Left colon (tissue), 2 donors: ENCODE data around the gene SENP6. TPM values are rescaled to one million over a fixed set of nuclear protein-coding genes. Genes with fewer than 3 reads are reported as not detected.

Experiments used
- ATAC-seq: fragments of 200-7000 bp; cut with Tn5 transposase; one replicate; pipeline ENCODE4 v1.9.1; 2020; ENCODE audit warnings: mild to moderate bottlenecking, moderate library complexity
- DNase-seq, 2 donors: peaks; one replicate each; pipeline ENCODE4 v3.0.0-alpha.2; 2020
- intact Hi-C, 2 donors: fragments of 100-400 bp; cut with DNase I in 1 of 2; cut with micrococcal nuclease in 1 of 2; formaldehyde crosslinking; loops; one replicate each; pipeline versions ENCODE4 v1.11.2 to v1.14.0; 2022; cut with DNase I, micrococcal nuclease
- total RNA-seq, 2 donors: library from RNA; stranded (reverse); fragmentation: NEBNext Ultra II Directional; extraction: Animal tissue kit (Norgen Biotek cat#: 25700); gene quantifications; one replicate each; pipeline ENCODE4 v1.2.1, GENCODE V29; 2021
- donor health status: DM: no; HTN: no; CAD: no.
- donor health status: DM: yes; HTN: yes; CAD: no.

Gene SENP6
- total RNA-seq, 2 donors from 2014 or later = 65.6 to 73.9 TPM

DNA sequence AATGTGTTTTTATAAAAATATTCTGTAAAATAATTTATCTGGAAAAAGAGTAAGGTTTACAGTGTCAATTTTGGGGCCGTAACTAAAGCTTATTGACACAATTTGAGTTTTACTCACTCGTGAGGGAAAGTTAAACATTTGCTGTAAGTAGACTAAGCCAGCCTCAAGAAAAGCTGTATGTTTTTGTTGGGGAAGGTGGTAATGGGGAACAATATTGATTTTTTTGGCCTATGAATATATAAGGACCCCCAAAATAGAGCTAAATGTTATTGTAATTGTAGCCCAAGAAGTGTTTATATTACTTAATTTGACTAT, 1.4 kb downstream of the SENP6 start:
- ATAC-seq (no peak), DNase-seq (no peak)
- intact Hi-C loops = no loop called here

GRCh38 chr6:75604294-75604693, 2.6 kb downstream of the SENP6 start:
- DNase-seq = no peak
- no peak for ATAC-seq
- intact Hi-C loops = no loop called here

DNA sequence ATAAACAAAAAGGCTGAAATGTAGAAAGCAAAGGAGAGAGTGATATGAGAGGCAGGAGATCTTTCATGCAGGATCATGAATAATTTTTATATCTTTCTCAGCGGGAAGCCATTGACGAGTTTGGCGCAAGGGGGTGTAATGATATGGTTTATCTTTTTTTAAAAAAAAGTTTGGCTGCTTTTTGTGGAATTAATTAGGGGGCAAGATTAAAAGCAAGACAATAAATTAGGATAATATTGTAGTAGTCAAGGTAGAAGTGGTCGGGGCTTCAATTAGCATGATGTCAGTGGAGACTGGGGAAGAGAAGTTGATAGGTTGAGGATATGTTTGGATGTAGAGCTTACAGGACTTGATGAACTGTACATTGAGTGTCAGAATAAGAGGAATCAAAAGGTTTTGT, 4.0 kb downstream of the SENP6 start:
- ATAC-seq (no peak), DNase-seq (no peak)
- intact Hi-C loops = no loop called here

DNA sequence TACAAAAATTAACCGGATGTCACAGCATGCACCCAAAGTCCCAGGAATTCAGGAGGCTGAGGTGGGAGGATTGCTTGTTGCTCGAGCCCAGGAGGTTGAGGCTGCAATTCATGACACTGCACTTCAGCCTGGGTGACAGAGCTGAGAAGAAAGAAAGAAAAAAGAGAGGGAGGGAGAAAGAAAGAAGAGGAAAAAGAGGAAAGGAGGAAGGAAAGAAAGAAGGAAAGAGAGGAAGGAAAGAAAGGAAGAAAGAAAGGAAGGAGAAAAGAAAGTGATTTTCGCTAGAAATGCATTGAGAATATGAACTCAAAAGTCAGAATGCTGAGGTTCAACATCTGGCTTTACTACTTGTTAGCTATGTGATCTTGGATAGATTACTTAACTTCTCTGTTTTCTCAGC, 6.6 kb downstream of the SENP6 start:
- DNase-seq = no peak
- intact Hi-C loops = no loop called here
- ATAC-seq = no peak

DNA sequence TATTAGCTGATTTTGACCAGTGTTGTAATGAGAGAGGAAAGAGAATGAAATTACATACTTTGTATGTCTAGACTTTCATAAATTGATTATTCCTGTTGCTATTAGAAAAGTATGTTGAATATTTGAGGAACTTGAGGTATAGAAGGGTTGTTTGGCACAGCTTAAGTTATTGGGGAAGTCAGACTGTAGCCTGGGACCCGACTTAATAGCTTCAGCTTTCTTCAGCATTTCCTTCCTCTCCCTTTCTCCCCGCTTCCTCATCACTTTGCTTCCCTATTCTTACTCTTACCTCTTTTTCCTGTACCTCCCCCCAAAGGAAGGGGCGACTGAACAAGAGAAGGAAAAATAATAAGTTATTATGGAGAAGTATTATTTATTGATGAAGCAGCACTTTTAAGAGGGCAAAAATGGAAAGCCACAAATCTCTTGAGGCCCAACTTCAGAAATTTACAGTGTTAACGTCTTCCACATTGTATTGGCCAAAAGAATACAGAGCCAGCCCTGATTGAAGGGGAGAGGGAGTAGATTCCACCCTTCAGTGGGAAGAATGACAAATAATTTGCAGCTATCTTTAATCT, 7.4 kb downstream of the SENP6 start:
- intact Hi-C loops = no loop called here
- ATAC-seq = no peak
- no peak for DNase-seq

- DNase-seq = no peak
- ATAC-seq = no peak
- intact Hi-C loops = no loop called here
Observed at GRCh38 chr6:75609639-75610590, 8.2 kb downstream of the SENP6 start.

DNA sequence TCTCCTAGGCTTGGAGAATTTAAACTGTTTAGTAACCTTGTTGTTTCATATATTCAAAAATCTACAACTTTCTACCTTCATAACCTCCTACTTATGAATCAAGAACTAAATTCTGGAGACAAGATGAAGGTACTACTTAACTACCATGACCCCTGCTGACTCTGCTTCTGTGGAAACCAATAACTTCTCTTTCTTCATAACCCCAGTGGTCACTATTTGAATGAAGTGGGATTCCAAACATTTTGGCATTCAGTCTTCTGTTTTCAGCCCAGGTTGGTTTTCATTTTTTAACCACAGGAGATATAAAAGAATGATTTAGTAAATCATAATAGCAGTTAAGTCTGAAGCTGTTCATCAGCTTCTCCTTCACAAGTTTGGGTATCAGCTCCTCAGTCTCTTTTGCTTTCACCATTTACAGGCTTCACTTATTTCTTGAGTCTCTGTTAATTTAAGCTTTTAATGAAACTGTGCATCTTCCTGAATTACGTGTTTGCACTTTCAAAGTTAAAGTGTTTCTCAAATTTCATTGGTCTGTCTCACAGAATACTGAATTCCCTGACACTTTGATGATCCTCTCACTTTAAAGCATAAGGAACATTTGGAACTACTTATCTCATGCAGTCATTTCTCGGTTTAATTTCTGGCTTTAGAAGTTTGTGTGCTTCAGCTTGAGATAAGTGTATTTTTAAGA, 9.5 kb downstream of the SENP6 start:
- ATAC-seq (no peak), DNase-seq (no peak)
- intact Hi-C loops = no loop called here

DNA sequence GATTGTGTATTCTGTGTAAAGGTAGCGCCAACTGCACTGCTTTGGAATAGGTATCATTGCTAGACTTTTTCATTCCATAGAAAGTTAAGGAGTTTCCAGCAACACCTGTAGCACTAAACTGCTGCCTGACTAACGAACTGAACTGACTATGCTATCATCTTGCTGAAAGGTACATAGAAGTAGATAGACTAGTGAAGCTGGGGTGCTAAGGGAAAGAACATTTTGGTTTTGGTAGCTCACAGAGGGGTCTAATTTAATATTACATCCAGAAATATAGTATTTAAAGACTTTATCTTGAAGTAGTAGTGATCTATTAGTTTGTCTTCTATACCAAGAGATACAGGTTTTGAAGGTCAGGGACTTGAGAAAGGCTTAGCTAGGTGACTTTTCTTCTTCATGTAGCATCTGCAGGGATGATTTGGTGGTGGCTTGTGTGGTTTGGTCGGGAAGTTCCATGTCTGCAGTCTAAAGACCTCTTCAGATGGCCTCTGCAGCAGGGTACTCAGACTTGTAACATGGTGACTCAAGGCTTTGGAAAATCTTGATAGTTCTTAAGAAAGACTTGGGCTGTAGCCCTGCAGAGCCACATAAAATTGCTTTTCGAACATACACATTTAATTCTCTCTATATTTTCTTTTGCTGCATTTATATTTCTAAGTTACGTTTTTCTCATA, 10.2 kb downstream of the SENP6 start:
- no peak for ATAC-seq

GRCh38 chr6:75612434-75612833, 10.8 kb downstream of the SENP6 start:
- intact Hi-C loops = no loop called here
- no peak for ATAC-seq
- DNase-seq = no peak

More for the DNA sequence above, 10.2 kb downstream of the SENP6 start:
- intact Hi-C loops = no loop called here
- no peak for DNase-seq

DNA sequence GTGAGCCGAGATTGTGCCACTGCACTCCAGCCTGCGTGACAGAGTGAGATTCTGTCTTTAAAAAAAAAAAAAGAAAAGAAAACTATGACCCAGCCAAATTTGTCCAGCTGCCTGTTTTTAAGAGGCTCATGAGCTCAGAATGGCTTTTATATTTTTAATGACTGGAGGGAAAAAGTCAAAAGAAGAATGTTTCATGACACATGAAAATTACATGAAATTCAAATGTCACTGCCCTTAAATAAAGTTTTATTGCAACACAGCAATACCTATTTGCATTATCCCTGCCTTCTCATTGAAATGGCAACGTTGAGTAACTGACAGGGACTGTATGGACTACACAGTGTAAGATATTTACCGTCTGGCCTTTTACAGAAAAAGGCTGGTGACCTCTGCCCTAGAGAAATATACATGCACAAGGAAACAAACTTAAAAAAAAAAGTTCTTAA, 11.4 kb downstream of the SENP6 start:
- intact Hi-C loops = no loop called here
- peak; percentile 89 for ATAC-seq
- no peak for DNase-seq

- no peak for DNase-seq
- peak; percentile 19 for ATAC-seq
- intact Hi-C loops = no loop called here
Observed at GRCh38 chr6:75618437-75618836, 16.8 kb downstream of the SENP6 start.

GRCh38 chr6:75619230-75619899, 17.7 kb downstream of the SENP6 start:
- intact Hi-C loops = no loop called here
- DNase-seq (no peak), ATAC-seq (peak; percentile 35)

DNA sequence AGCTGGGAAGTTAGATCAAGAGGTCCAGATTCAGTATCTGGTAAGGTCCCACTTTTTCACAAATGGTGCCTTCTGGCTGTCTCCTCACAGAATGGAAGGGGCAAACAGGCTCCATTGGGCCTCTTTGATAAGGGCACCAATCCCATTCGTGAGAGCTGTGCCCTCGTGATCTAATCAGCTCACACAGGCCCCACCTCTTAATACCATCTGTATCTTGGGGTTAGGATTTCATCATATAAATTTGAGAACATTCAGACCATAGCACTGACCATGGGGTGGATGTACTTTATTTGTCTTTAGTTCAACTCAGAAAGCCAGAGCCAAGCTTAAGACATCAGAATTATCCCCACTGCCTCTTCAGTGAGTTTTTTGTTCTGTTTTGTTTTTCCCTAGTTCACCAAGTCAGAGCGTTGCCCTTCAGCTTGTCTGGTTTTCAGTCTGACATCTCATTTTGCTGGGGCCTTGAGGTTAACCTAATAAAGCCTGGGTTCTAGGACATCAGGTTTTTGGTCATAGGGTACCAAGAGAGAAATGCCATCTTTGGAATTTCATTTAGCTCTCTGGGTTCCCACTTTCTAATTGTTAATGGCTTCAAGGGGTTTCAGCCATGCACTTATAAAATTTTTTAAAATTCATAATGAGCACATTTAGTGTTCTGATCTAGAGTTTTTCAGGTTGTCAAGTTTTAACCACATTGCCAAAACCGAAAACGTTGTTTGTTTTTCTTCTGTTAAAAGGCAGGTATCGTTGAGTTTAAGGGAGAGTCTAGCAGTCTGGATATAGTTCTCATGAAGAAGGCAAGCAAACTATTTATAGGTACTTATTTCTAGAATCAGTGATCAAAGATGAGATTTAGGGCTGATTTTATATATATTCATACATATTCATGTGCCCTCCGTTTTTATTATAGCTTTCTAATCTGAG, 19.0 kb downstream of the SENP6 start:
- DNase-seq (no peak), ATAC-seq (no peak)
- intact Hi-C loops = no loop called here

DNA sequence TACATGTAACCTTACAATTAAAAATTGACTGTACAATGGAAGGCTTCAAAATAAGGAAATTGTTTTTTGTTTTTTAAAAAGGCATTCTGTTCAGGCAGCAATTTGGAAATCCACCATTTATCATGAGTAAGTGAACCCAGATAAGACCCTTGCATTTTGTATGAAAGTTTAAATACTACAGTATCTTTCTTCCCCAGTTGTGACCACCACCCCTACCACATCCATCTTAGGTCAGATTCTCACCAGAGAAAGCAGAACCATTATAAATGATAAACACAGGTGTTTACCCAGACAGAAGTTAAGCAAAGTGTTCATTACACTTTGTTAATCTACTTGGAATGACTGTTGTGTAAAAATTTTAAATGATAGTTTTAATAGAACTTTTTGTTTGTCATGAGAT, 20.2 kb downstream of the SENP6 start:
- intact Hi-C loops = no loop called here
- no peak for DNase-seq
- no peak for ATAC-seq

DNA sequence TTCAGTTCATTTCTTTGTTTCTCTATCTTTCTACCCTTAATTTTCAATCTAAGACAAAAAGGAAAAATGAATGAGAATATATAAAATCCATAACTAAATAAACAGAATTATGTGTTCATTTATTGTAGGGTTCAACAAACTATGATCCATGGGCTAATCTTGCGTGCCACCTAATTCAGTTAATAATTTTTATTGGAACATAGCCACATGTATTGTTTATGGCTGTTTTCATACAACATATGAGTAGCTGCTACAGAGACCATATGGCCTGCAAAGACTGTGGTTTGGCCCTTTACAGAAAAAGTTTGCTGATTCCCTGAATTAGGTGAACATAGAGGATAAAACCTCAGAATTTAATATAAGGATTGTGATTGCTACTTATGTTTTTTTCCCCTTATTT, 21.8 kb downstream of the SENP6 start:
- DNase-seq (no peak), ATAC-seq (no peak)
- intact Hi-C loops = no loop called here

DNA sequence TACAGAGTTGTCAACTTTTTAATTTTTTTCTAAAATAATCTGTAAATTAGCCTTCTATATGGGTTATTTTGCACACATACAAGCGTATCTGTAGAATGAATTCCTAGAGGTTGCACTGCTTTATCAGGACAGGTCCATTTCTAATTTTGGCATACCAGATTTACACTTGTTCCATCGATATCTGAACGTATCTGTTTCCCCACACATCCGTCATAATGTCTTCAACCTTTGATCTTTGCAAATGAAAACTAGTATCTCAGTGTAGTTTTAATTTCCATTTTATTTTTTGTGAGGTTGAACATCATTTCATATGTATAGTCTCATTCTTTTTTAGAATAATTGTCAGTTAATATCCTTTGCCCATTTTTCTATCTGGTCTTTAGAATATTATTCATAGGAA, 22.7 kb downstream of the SENP6 start:
- intact Hi-C loops = no loop called here
- no peak for ATAC-seq
- DNase-seq = no peak

- no peak for DNase-seq
- no peak for ATAC-seq
- intact Hi-C loops = no loop called here
Observed at GRCh38 chr6:75624988-75625387, 23.3 kb downstream of the SENP6 start.

DNA sequence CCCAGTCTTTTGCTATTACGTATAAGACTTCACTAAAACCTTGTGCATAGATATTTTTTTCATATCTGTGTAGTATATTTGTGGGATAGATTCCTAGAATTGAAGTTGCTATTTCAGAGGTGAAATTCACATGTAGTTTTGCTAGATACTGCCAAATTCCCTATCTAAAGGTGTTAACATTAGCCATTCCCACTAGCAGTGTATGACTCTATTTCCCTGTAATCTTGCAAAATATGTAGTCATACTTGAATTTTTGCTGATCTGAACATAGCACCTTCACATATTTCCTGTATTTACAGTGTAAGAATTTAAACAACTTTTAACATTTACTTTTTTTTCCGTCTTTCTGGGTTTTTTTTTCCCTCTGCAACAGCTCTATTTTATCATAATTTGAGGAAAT, 24.9 kb downstream of the SENP6 start:
- DNase-seq = no peak
- ATAC-seq = no peak
- intact Hi-C loops = no loop called here
